HS-27A (cell line): ENCODE data around the gene IL17RD.

ENCODE experiments used
- DNase-seq: peaks from one replicate; pipeline ENCODE4 v3.0.0-alpha.2; 2012; ENCODE audit warnings: low read depth, missing footprints

Gene IL17RD

DNA sequence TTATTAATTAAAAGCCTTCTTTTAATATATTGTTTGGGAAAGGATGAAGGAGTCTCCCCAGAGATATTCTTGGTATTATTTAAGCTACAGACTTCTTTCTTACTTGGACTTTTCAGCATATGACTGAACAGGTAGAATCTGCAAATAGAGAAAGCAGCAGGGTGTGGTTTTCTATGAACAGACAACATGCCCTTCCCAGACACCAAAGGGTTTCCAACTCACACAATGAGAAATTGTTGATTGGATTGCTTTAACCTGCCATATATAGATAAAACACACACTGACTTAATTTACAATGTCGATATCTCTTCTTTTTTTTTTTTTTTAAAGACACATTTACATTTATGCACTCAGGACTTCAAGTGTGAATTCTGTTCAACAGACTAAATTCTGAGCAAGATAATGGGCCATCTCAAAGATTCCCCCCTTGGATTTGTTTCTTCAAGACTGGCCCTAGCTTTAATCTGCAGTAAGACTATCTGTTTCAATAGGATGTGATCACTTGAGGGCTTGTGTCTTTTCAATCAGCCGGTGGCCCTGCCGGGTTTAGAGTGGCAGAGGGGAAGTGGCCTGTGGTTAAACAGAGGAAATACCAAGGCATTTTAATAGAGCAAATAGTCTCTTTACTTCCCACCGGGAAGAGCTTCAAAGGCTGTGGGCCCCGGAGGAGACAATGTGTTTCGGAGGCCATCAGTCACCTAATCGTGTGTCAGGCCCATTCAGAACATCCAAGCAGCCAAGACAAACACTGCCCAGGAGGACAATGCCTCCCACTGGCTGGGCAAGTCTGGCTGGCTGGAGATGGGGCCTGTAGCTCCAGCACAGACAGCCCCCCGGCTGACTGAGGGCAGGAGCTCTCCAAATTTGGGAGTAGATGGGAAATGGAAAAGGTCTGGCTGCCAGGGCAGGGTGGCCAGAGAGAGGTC lies 6.1 kb downstream of the IL17RD start:
- DNase-seq = no peak

- no peak for DNase-seq
Observed at GRCh38 chr3:57158325-57158724, 6.8 kb downstream of the IL17RD start.

- no peak for DNase-seq
Observed at GRCh38 chr3:57157545-57157944, 7.6 kb downstream of the IL17RD start.

DNA sequence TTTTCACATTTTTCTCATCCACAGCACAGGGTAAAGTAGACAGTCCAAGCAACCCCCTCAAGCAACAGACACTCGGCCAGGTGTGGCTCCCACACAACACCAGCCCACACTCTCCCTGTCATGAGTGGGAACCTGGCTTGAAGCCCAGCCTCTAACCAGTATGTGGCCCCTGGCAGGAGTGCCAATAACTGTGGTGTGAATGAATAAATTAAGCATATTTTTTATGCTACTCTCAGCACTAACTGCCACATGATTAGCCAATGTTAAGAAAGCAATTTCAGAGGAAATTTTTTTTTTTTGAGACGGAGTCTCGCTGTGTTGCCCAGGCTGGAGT lies 9.9 kb downstream of the IL17RD start:
- no peak for DNase-seq

- no peak for DNase-seq
Observed at GRCh38 chr3:57154470-57155309, 10.5 kb downstream of the IL17RD start.

DNA sequence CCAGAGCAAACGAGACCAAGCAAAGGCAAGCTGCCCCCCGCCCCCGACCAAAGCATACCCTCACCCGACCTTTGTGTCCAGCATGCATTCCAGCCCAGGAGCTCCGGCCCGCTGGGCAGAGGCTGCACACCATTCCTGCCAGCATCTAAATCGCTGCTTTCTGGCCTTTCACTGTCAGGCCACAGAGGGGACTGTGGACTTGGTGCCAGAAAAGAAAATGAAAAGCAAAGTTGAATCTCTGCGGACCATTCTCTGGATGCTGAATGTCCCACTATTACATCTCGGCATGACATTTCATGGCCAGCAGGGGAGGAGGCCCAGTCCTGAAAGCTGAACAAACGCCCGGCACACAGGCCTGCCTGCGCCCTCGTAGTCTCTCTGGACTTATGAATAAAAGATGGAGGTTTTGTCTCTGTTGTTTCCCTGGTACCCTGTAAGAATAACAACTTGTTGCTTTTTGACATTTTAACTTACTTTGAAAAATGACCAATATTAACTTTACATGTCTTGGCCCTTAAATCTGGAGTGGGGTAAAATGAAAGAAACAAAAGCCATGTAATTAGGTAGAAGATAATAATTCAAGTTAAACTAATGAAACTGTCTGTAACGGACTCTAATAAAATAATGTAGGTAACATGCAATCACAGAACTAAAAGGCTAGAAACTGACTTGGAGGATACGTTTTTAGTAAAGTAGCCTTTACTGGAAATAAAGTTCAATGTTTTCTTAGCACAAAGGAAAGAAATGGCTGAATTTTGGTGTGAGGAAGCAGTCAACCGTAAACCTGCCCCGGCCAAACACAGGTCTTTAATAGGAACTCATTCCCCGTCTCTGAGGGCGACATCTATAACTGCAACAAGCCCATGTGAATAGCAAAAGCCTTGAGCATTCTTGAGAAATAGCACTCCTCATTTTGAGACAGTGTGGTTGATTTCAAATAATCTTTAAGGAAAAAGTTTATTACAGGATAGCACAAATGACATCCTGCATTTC lies 12.7 kb downstream of the IL17RD start:
- no peak for DNase-seq

DNA sequence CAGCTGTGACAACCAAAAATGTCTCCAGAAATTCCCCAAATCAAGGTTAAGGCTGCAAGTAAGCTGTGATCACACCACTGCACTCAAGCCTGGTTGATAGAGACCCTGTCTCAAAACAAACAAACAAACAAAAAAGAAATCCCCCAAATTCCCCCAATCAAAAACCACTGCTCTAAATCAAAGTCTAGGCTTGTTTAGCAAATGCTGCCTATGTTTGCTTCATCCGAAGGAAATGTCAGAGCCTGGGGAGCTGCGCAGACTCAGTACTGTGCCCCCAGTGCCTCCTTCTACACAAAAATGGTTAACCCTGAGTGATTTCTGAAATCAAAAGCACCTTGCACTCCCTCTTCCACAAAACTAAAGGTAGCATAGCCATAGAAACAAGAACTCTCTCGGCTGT lies 13.4 kb downstream of the IL17RD start:
- no peak for DNase-seq

GRCh38 chr3:57151021-57151449 lies 14.1 kb downstream of the IL17RD start:
- no peak for DNase-seq

- no peak for DNase-seq
Observed at GRCh38 chr3:57150113-57150581, 15.0 kb downstream of the IL17RD start.

DNA sequence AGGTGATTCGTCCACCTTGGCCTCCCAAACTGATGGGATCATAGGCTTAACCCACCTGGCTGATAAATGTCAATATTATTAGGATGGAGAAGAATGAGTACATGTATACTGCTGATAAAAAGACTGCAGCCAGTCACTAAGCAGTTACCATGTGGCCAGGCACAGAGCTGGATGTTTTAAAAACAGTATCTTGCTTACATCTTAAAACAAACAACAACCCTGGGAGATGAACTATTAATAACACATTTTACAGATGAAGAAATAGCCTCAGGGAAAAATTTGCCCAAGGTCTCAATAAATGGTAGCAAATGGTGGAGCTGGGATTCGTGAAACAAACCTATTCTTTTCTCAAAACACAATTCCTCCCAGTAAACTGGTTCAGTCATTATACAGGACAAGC lies 18.1 kb downstream of the IL17RD start:
- DNase-seq = no peak

- no peak for DNase-seq
Observed at GRCh38 chr3:57145852-57146251, 19.3 kb downstream of the IL17RD start.

DNA sequence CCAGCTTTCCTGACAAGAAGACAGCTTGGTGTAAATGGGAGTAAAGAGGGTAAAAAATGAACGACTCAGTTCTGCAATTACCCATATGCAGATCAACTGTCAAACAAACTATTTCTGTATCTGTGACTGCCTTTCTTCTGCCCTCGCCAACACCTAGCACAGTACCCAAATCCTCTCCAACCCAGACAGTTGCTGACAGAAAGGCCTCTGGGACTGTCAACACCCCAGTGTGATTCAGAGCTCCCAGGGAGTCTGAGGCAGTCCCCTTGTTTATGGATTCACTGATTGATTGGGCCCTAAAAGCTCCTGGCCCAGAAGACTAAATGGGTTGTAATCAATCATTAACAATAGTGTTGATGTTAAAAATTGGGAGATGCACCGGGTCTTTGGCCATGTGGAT lies 20.2 kb downstream of the IL17RD start:
- DNase-seq = no peak

GRCh38 chr3:57143886-57144459 lies 21.2 kb downstream of the IL17RD start:
- DNase-seq = no peak

DNA sequence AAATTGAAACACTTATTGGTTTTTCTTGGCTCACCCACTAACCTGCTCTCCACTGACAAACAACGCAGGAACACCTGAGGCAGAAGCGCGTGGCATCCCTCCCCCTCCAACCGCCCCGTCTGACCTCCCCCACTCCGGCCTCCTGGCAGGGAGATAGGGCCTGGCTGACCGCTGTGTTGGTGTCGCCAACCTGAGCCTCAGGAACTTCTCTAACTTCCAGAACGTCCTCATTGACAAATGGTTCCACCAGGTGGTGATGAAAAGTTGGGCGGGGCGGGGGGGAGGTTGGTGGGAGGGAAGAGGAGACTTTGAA lies 22.8 kb downstream of the IL17RD start:
- DNase-seq = no peak

DNA sequence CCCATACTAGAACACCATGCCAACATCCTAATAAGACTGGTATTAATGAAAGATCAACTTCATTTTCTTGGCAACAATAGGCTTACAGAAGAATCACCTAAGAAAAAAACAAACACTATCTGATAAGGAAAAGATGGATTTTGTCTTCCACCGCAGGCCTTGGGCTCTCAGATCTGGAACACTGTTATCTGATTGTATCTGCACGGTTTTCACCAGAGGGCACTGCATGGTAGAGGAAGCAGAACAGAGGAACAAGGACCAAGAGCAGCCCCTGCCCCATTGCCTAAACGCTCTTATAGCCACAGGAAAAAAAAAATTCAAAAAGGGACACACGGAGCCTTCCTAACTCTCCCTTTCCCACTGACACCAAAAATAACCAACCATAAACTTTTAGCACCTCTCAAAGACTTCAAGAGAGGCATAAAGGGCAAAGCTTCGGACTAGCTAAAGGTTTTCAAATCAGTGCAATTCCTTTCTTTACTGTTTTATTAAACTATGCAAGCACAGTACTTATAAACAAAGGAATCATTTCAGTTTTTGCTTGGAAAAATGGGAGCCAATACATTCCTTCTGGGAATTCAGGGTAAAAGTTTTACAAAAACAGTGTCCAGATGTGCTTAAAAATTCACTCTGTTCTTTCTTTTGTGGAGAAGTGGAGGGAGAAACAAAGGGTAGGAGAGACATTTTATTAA lies 23.3 kb downstream of the IL17RD start:
- DNase-seq = no peak

GRCh38 chr3:57140894-57141293 lies 24.3 kb downstream of the IL17RD start:
- DNase-seq = no peak

GRCh38 chr3:57135964-57136719 lies 29.0 kb downstream of the IL17RD start:
- DNase-seq = no peak

DNA sequence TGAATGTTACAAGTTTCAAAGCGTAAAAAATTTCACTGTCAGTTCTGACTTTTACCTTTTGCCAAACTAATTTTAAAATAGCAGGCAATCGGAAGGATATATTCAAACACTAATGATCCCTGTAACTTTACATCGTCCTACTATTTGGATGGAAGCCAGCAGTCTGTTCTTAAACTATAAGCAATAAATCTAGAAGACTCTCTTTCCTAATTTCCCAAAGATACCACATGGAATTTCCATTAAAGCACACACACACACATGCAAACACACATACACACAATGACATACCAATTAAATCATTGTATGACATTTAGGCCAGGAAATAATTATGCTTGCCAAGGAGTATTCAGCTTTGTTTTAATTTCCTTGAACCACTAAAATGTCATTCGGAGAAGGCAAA lies 32.0 kb downstream of the IL17RD start:
- DNase-seq = no peak

- no peak for DNase-seq
Observed at GRCh38 chr3:57132674-57133073, 32.5 kb downstream of the IL17RD start.

DNA sequence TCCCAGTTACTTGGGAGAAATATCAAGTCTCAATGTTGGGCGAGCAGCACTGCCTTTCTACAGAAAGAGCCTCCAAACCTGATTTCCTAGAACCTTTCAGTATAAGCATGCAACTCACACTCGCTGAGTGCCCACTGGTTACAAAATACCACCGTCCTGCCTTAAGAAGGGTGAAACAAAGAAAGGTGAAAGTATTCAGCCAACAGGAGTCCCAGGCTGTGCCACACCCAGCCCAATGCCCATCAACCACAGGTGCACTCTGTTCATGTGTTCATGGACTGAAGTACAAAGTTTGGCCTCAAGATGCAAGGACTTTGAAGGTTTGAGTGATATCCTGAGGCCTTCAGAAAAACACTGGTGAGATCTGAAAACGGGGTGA lies 34.0 kb downstream of the IL17RD start:
- no peak for DNase-seq
